Testis (tissue), 3 donors: ENCODE results near the gene INSYN2A. TPM values are rescaled to one million over a fixed set of nuclear protein-coding genes. Genes with fewer than 3 reads are reported as not detected.

Experiments used
- DNase-seq: peaks from one replicate; pipeline ENCODE4 v3.0.0-alpha.2; 2019
- H3K27ac ChIP-seq, 2 donors: fragments of 200-600 bp; sonication (generic); one replicate each; pipeline ENCODE4 v1.5.1; 2019
- H3K27me3 ChIP-seq: fragments of 200-600 bp; sonication (generic); one replicate; pipeline ENCODE4 v1.5.1; 2019
- H3K36me3 ChIP-seq: fragments of 200-600 bp; sonication (generic); one replicate; pipeline ENCODE4 v1.5.1; 2017; ENCODE audit warnings: low read depth; ENCODE audit errors: missing control alignments
- H3K4me1 ChIP-seq: fragments of 200-600 bp; sonication (generic); one replicate; pipeline ENCODE4 v1.5.1; 2019
- H3K4me3 ChIP-seq, 2 donors: fragments of 200-600 bp; sonication (generic); one replicate each; pipeline ENCODE4 v1.5.1; 2017 to 2019
- H3K9me3 ChIP-seq: fragments of 200-600 bp; sonication (generic); one replicate; pipeline ENCODE4 v1.5.1; 2017
- POLR2A ChIP-seq: fragments of 450-650 bp; IDR thresholded peaks from one replicate; pipeline ENCODE4 v1.6.1; 2017; ENCODE audit warnings: antibody characterized with exemption, mild to moderate bottlenecking, moderate library complexity
- WGBS, 2 donors: methylation state at CpG; one replicate each; pipeline ENCODE4 v1.1.5; 2018; 5-methylcytosine and 5-hydroxymethylcytosine counted together
- intact Hi-C: fragments of 100-400 bp; cut with DNase I; formaldehyde crosslinking; loops from one replicate; pipeline ENCODE4 v1.15.1; 2023; ENCODE audit warnings: low total_unique reads
- polyA plus RNA-seq: library from polyadenylated mRNA; stranded (reverse); fragments of 350-450 nt; fragmentation: Illumina TruSeq; extraction: RNeasy Lipid Tissue Mini Kit (QIAGEN cat#74804); gene quantifications from one replicate; pipeline ENCODE4 v1.2.3, GENCODE V29; 2014; ENCODE audit warnings: low read depth, low replicate concordance; ENCODE audit not compliant: insufficient read depth
- total RNA-seq, 2 donors: library from RNA; depleted of rRNA; stranded (reverse); fragments of >200 nt; gene quantifications; one replicate each; pipeline ENCODE4 v1.2.3, GENCODE V29; 2016
- TF ChIP-seq, protein P1 (sequence below), 3 experiments: fragments of 450-650 bp in 2 of 3; fragments of 200-600 bp in 1 of 3; sonication (generic) in 1 of 3; IDR thresholded peaks; one replicate each; pipeline ENCODE4 v1.5.1; 2016 to 2019; ENCODE audit warnings: antibody characterized with exemption in 3 of 3, mild to moderate bottlenecking in 2 of 3, moderate library complexity in 1 of 3

INSYN2A gene
- total and polyA plus RNA-seq, 3 donors from 2014 or later = 1.4 to 2.4 (median 2.0) TPM

DNA sequence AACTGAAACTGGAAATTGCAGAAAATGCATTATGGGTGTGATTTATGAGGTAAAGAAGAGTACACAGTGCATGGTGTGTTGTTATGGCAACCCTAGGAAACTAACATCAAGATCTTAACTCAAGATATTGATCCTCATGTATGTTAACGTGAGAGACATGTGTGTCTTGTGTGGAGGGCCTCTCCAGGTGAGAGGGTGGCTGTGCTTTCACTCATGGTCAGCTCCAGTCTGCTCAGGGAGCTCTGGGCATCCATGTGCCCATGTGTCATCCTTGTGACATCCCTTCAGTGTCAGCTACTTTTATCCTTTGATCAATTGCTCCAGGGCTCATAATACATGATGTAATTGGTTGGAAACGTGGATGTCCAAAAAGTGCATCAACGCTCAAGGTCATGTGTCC is 24.9 kb upstream of the INSYN2A start:
- WGBS, 2 donors = 87 to 90% methylated on average over 3 of the region's 3 CpGs
- intact Hi-C loops = no loop called here
- H3K4me1 ChIP-seq = no peaks in the 10 kb centered on the region
- no peaks in the 10 kb centered on the region for H3K27me3 ChIP-seq
- TF ChIP-seq, protein P1, sequence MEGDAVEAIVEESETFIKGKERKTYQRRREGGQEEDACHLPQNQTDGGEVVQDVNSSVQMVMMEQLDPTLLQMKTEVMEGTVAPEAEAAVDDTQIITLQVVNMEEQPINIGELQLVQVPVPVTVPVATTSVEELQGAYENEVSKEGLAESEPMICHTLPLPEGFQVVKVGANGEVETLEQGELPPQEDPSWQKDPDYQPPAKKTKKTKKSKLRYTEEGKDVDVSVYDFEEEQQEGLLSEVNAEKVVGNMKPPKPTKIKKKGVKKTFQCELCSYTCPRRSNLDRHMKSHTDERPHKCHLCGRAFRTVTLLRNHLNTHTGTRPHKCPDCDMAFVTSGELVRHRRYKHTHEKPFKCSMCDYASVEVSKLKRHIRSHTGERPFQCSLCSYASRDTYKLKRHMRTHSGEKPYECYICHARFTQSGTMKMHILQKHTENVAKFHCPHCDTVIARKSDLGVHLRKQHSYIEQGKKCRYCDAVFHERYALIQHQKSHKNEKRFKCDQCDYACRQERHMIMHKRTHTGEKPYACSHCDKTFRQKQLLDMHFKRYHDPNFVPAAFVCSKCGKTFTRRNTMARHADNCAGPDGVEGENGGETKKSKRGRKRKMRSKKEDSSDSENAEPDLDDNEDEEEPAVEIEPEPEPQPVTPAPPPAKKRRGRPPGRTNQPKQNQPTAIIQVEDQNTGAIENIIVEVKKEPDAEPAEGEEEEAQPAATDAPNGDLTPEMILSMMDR (IDR thresholded peaks at IDR 0.05) = no peak
- TF ChIP-seq POLR2A = no peak
- no peak overlapping the region for H3K4me3 ChIP-seq
- DNase-seq = no peak
- H3K36me3 ChIP-seq = no peaks in the 10 kb centered on the region
- no peaks in the 10 kb centered on the region for H3K9me3 ChIP-seq
- no peak overlapping the region for H3K27ac ChIP-seq

DNA sequence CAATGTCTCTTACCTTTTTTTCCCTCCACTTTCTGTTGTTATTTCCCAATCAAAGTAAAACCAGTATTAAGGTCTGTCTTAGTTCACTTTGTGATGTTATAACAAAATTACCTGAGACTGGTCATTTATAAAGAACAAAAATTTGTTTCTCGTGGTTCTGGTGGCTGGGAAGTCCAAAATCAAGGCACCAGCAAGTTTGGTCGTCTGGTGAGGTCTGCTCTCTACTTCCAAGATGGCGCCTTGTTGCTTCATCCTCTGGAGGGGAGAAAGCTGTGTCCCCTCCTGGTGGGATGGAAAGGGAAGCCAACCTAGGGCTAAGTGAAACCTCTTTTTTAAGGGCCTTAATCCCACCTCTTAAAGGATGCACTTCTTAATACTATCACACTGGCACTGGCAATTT is 22.3 kb upstream of the INSYN2A start:
- no peaks in the 10 kb centered on the region for H3K36me3 ChIP-seq
- no peak overlapping the region for H3K27ac ChIP-seq
- intact Hi-C loops = no loop called here
- no peak overlapping the region for H3K4me3 ChIP-seq
- H3K4me1 ChIP-seq = no peaks in the 10 kb centered on the region
- 90 to 95% methylated on average over 3 of the region's 3 CpGs for WGBS, 2 donors
- no peak for DNase-seq
- no peaks in the 10 kb centered on the region for H3K27me3 ChIP-seq
- TF ChIP-seq, protein P1 (IDR thresholded peaks at IDR 0.05) = no peak
- TF ChIP-seq POLR2A = no peak
- no peaks in the 10 kb centered on the region for H3K9me3 ChIP-seq

DNA sequence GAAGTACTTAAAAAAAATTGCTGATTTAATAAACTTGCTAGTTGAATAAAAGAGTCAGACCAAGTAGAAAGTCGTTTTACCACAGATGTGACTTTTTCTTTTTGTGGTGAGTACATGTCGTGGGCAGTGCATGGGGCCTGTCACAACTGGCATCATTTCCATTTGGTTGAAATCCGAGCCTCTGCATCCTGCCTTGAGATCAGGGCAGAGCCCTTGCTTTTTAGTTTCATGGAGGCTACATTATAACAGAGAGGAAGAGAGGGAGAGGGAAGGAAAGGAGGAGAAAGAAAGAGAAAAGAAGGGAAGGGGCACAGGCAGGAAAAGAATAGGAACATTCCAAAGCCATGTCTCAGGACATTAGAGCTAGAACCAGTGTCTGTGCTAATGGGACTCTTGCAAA is 20.4 kb upstream of the INSYN2A start:
- intact Hi-C loops = no loop called here
- Histone ChIP-seq H3K36me3 (no peaks in the 10 kb centered on the region), H3K27me3 (no peaks in the 10 kb centered on the region), H3K9me3 (no peaks in the 10 kb centered on the region), H3K4me3 (no peak overlapping the region), H3K27ac (no peak overlapping the region), H3K4me1 (no peaks in the 10 kb centered on the region)
- DNase-seq = no peak
- TF ChIP-seq, protein P1 (IDR thresholded peaks at IDR 0.05) = no peak
- no peak for TF ChIP-seq POLR2A
- 76 to 78% methylated on average over 3 of the region's 3 CpGs for WGBS, 2 donors

DNA sequence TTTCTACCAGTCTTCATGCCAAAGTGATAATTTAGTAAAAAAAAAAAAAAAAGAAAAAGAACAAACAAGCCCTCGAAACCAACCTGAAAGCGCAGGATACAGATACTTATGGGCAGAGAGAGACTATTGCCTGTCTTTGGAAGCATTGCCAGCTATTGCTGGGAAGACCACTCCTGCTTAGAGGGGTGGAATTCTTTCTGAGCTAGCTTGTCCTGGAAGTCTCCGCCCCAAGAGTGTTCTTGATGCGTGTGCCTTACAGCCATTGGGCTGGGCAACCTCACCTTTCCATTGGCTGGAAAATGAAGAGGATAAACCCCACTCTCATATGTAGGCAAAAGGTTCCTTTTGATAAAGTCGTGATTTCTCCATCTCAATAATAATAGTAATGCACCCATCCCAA is 19.9 kb upstream of the INSYN2A start:
- H3K27me3 ChIP-seq = no peaks in the 10 kb centered on the region
- no peaks in the 10 kb centered on the region for H3K36me3 ChIP-seq
- H3K9me3 ChIP-seq = no peaks in the 10 kb centered on the region
- intact Hi-C loops = no loop called here
- no peak overlapping the region for H3K27ac ChIP-seq
- H3K4me3 ChIP-seq = no peak overlapping the region
- no peaks in the 10 kb centered on the region for H3K4me1 ChIP-seq
- 92% methylated on average over 5 of the region's 5 CpGs for WGBS, 2 donors
- no peak for TF ChIP-seq POLR2A
- TF ChIP-seq, protein P1 (IDR thresholded peaks at IDR 0.05) = no peak
- DNase-seq = no peak

DNA sequence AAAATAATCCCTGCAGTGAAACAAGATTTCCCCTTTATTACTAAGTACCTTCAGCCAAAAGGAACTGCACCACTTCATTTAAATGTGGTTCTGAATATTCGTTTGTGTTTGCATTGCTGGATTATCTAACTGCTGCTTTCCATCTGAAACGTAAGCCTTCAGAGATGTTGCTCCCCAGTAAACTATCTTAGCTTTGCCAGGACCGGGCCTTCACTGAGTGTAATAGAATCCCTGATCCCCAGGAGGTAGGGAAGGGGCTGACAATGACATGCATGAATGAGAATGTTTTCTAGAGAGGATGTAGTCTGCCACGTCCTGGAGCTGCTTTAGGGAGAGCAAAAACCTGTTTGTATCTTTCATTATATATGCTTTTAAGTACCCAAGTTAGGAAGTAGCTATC is 19.5 kb upstream of the INSYN2A start:
- Histone ChIP-seq H3K9me3 (no peaks in the 10 kb centered on the region), H3K27ac (no peak overlapping the region), H3K4me1 (no peaks in the 10 kb centered on the region), H3K4me3 (no peak overlapping the region), H3K27me3 (no peaks in the 10 kb centered on the region), H3K36me3 (no peaks in the 10 kb centered on the region)
- intact Hi-C loops = no loop called here
- 74 to 87% methylated on average over 4 of the region's 4 CpGs for WGBS, 2 donors
- no peak for TF ChIP-seq POLR2A
- DNase-seq = no peak
